Measurements from ENCODE around the gene SLC12A2. TPM values are rescaled to one million over a fixed set of nuclear protein-coding genes. Genes with fewer than 3 reads are reported as not detected.

The SLC12A2 gene
- polyA plus RNA-seq, 4 donors, result 1.4 to 103 (median 41.6) TPM

- Histone ChIP-seq H3K4me3 (ENCODE audit: low read depth in 1 of 3, low read length in 3 of 3) (no peak overlapping the region), H3K36me3 (ENCODE audit: control insufficient read depth in 3 of 3, insufficient read depth in 2 of 3, low read depth in 1 of 3, low read length in 3 of 3) (peaks cover 0 to 15% (median 0%) of the 10 kb centered on the region in 3 donors), H3K4me1 (ENCODE audit: control insufficient read depth in 3 of 3, insufficient read depth in 2 of 3, low read depth in 1 of 3, low read length in 2 of 3) (peaks cover 0 to 16% (median 2%) of the 10 kb centered on the region in 3 donors), H3K9me3 (ENCODE audit: control insufficient read depth in 2 of 2, insufficient read depth in 1 of 2, low read depth in 1 of 2, low read length in 1 of 2) (no peaks in the 10 kb centered on the region), H3K27ac (ENCODE audit: low read depth in 1 of 3, low read length in 2 of 3) (no peak overlapping the region), H3K27me3 (ENCODE audit: control insufficient read depth in 3 of 3, insufficient read depth in 3 of 3, low read length in 3 of 3) (no peaks in the 10 kb centered on the region)
- no peak for DNase-seq
- WGBS, 3 donors, result 67 to 84% (median 81%) methylated on average over 3 of the region's 3 CpGs
- no peak for FAIRE-seq
These were observed 110.3 kb downstream of the SLC12A2 start for GRCh38 chr5:128193665-128194390.

GRCh38 chr5:128195316-128195715 is 111.8 kb downstream of the SLC12A2 start:
- H3K36me3 ChIP-seq (ENCODE audit: control insufficient read depth in 3 of 3, insufficient read depth in 2 of 3, low read depth in 1 of 3, low read length in 3 of 3), result peaks cover 0 to 15% (median 0%) of the 10 kb centered on the region in 3 donors
- no peak for DNase-seq
- 90 to 97% (median 93%) methylated on average over 1 of the region's 1 CpG for WGBS, 3 donors
- H3K27ac ChIP-seq (ENCODE audit: low read depth in 1 of 3, low read length in 2 of 3), result no peak overlapping the region
- FAIRE-seq, result no peak
- H3K9me3 ChIP-seq (ENCODE audit: control insufficient read depth in 2 of 2, insufficient read depth in 1 of 2, low read depth in 1 of 2, low read length in 1 of 2), result no peaks in the 10 kb centered on the region
- peaks cover 0 to 28% (median 5%) of the 10 kb centered on the region in 3 donors for H3K4me1 ChIP-seq (ENCODE audit: control insufficient read depth in 3 of 3, insufficient read depth in 2 of 3, low read depth in 1 of 3, low read length in 2 of 3)
- H3K4me3 ChIP-seq (ENCODE audit: low read depth in 1 of 3, low read length in 3 of 3), result no peak overlapping the region
- H3K27me3 ChIP-seq (ENCODE audit: control insufficient read depth in 3 of 3, insufficient read depth in 3 of 3, low read length in 3 of 3), result no peaks in the 10 kb centered on the region

- DNase-seq (no peak), FAIRE-seq (no peak)
- H3K4me3 ChIP-seq (ENCODE audit: low read depth in 1 of 3, low read length in 3 of 3), result no peak overlapping the region
- H3K36me3 ChIP-seq (ENCODE audit: control insufficient read depth in 3 of 3, insufficient read depth in 2 of 3, low read depth in 1 of 3, low read length in 3 of 3), result peaks cover 0 to 15% (median 0%) of the 10 kb centered on the region in 3 donors
- WGBS, 3 donors, result 43 to 71% (median 65%) methylated on average over 2 of the region's 2 CpGs
- H3K27me3 ChIP-seq (ENCODE audit: control insufficient read depth in 3 of 3, insufficient read depth in 3 of 3, low read length in 3 of 3), result no peaks in the 10 kb centered on the region
- H3K9me3 ChIP-seq (ENCODE audit: control insufficient read depth in 2 of 2, insufficient read depth in 1 of 2, low read depth in 1 of 2, low read length in 1 of 2), result no peaks in the 10 kb centered on the region
- H3K4me1 ChIP-seq (ENCODE audit: control insufficient read depth in 3 of 3, insufficient read depth in 2 of 3, low read depth in 1 of 3, low read length in 2 of 3), result peaks cover 0 to 35% (median 5%) of the 10 kb centered on the region in 3 donors
- no peak overlapping the region for H3K27ac ChIP-seq (ENCODE audit: low read depth in 1 of 3, low read length in 2 of 3)
These were observed 112.5 kb downstream of the SLC12A2 start for GRCh38 chr5:128196080-128196479.

GRCh38 chr5:128196791-128197190 is 113.2 kb downstream of the SLC12A2 start:
- Histone ChIP-seq H3K9me3 (ENCODE audit: control insufficient read depth in 2 of 2, insufficient read depth in 1 of 2, low read depth in 1 of 2, low read length in 1 of 2) (no peaks in the 10 kb centered on the region), H3K27me3 (ENCODE audit: control insufficient read depth in 3 of 3, insufficient read depth in 3 of 3, low read length in 3 of 3) (no peaks in the 10 kb centered on the region), H3K36me3 (ENCODE audit: control insufficient read depth in 3 of 3, insufficient read depth in 2 of 3, low read depth in 1 of 3, low read length in 3 of 3) (peaks cover 0 to 15% (median 0%) of the 10 kb centered on the region in 3 donors), H3K4me3 (ENCODE audit: low read depth in 1 of 3, low read length in 3 of 3) (no peak overlapping the region), H3K4me1 (ENCODE audit: control insufficient read depth in 3 of 3, insufficient read depth in 2 of 3, low read depth in 1 of 3, low read length in 2 of 3) (peaks cover 0 to 41% (median 5%) of the 10 kb centered on the region in 3 donors), H3K27ac (ENCODE audit: low read depth in 1 of 3, low read length in 2 of 3) (no peak overlapping the region)
- 64 to 74% (median 68%) methylated on average over 3 of the region's 3 CpGs for WGBS, 3 donors
- no peak for FAIRE-seq
- no peak for DNase-seq

- FAIRE-seq (no peak), DNase-seq (peak; percentile 55 to 73)
- no peak overlapping the region for H3K27ac ChIP-seq (ENCODE audit: low read depth in 1 of 3, low read length in 2 of 3)
- no peaks in the 10 kb centered on the region for H3K9me3 ChIP-seq (ENCODE audit: control insufficient read depth in 2 of 2, insufficient read depth in 1 of 2, low read depth in 1 of 2, low read length in 1 of 2)
- H3K4me1 ChIP-seq (ENCODE audit: control insufficient read depth in 3 of 3, insufficient read depth in 2 of 3, low read depth in 1 of 3, low read length in 2 of 3), result peaks cover 0 to 41% (median 5%) of the 10 kb centered on the region in 3 donors
- WGBS, 3 donors, result 37 to 69% (median 53%) methylated on average over 4 of the region's 4 CpGs
- no peak overlapping the region for H3K4me3 ChIP-seq (ENCODE audit: low read depth in 1 of 3, low read length in 3 of 3)
- no peaks in the 10 kb centered on the region for H3K27me3 ChIP-seq (ENCODE audit: control insufficient read depth in 3 of 3, insufficient read depth in 3 of 3, low read length in 3 of 3)
- peaks cover 0 to 11% (median 0%) of the 10 kb centered on the region in 3 donors for H3K36me3 ChIP-seq (ENCODE audit: control insufficient read depth in 3 of 3, insufficient read depth in 2 of 3, low read depth in 1 of 3, low read length in 3 of 3)
These were observed 114.4 kb downstream of the SLC12A2 start for GRCh38 chr5:128197896-128198522.

GRCh38 chr5:128199104-128199503 is 115.5 kb downstream of the SLC12A2 start:
- Histone ChIP-seq H3K4me1 (ENCODE audit: control insufficient read depth in 3 of 3, insufficient read depth in 2 of 3, low read depth in 1 of 3, low read length in 2 of 3) (peaks cover 0 to 41% (median 5%) of the 10 kb centered on the region in 3 donors), H3K36me3 (ENCODE audit: control insufficient read depth in 3 of 3, insufficient read depth in 2 of 3, low read depth in 1 of 3, low read length in 3 of 3) (peaks cover 0 to 7% (median 0%) of the 10 kb centered on the region in 3 donors), H3K9me3 (ENCODE audit: control insufficient read depth in 2 of 2, insufficient read depth in 1 of 2, low read depth in 1 of 2, low read length in 1 of 2) (no peaks in the 10 kb centered on the region), H3K27ac (ENCODE audit: low read depth in 1 of 3, low read length in 2 of 3) (no peak overlapping the region), H3K4me3 (ENCODE audit: low read depth in 1 of 3, low read length in 3 of 3) (no peak overlapping the region), H3K27me3 (ENCODE audit: control insufficient read depth in 3 of 3, insufficient read depth in 3 of 3, low read length in 3 of 3) (no peaks in the 10 kb centered on the region)
- FAIRE-seq, result no peak
- WGBS, 3 donors, result 45 to 75% (median 68%) methylated on average over 4 of the region's 4 CpGs
- DNase-seq, result peak; percentile 52 to 54

- H3K4me1 ChIP-seq (ENCODE audit: control insufficient read depth in 3 of 3, insufficient read depth in 2 of 3, low read depth in 1 of 3, low read length in 2 of 3), result peaks cover 0 to 41% (median 5%) of the 10 kb centered on the region in 3 donors
- H3K27me3 ChIP-seq (ENCODE audit: control insufficient read depth in 3 of 3, insufficient read depth in 3 of 3, low read length in 3 of 3), result no peaks in the 10 kb centered on the region
- no peak for DNase-seq
- H3K9me3 ChIP-seq (ENCODE audit: control insufficient read depth in 2 of 2, insufficient read depth in 1 of 2, low read depth in 1 of 2, low read length in 1 of 2), result no peaks in the 10 kb centered on the region
- no peak overlapping the region for H3K27ac ChIP-seq (ENCODE audit: low read depth in 1 of 3, low read length in 2 of 3)
- FAIRE-seq, result no peak
- H3K36me3 ChIP-seq (ENCODE audit: control insufficient read depth in 3 of 3, insufficient read depth in 2 of 3, low read depth in 1 of 3, low read length in 3 of 3), result peaks cover 0 to 7% (median 0%) of the 10 kb centered on the region in 3 donors
- H3K4me3 ChIP-seq (ENCODE audit: low read depth in 1 of 3, low read length in 3 of 3), result no peak overlapping the region
These were observed 116.0 kb downstream of the SLC12A2 start for GRCh38 chr5:128199611-128200010.

GRCh38 chr5:128201065-128201926 is 117.7 kb downstream of the SLC12A2 start:
- WGBS, 3 donors, result 12 to 13% (median 13%) methylated on average over 36 of the region's 36 CpGs
- Histone ChIP-seq H3K27ac (ENCODE audit: low read depth in 1 of 3, low read length in 2 of 3) (no peak overlapping the region), H3K9me3 (ENCODE audit: control insufficient read depth in 2 of 2, insufficient read depth in 1 of 2, low read depth in 1 of 2, low read length in 1 of 2) (no peaks in the 10 kb centered on the region), H3K4me3 (ENCODE audit: low read depth in 1 of 3, low read length in 3 of 3) (peak overlapping the region in 1 of 3 donors; percentile 16), H3K27me3 (ENCODE audit: control insufficient read depth in 3 of 3, insufficient read depth in 3 of 3, low read length in 3 of 3) (no peaks in the 10 kb centered on the region), H3K4me1 (ENCODE audit: control insufficient read depth in 3 of 3, insufficient read depth in 2 of 3, low read depth in 1 of 3, low read length in 2 of 3) (peaks cover 0 to 41% (median 5%) of the 10 kb centered on the region in 3 donors), H3K36me3 (ENCODE audit: control insufficient read depth in 3 of 3, insufficient read depth in 2 of 3, low read depth in 1 of 3, low read length in 3 of 3) (peaks cover 0 to 7% (median 0%) of the 10 kb centered on the region in 3 donors)
- no peak for FAIRE-seq
- peak; percentile 74 to 87 for DNase-seq
